ENCODE data around the gene PLK2.

The PLK2 gene

DNA sequence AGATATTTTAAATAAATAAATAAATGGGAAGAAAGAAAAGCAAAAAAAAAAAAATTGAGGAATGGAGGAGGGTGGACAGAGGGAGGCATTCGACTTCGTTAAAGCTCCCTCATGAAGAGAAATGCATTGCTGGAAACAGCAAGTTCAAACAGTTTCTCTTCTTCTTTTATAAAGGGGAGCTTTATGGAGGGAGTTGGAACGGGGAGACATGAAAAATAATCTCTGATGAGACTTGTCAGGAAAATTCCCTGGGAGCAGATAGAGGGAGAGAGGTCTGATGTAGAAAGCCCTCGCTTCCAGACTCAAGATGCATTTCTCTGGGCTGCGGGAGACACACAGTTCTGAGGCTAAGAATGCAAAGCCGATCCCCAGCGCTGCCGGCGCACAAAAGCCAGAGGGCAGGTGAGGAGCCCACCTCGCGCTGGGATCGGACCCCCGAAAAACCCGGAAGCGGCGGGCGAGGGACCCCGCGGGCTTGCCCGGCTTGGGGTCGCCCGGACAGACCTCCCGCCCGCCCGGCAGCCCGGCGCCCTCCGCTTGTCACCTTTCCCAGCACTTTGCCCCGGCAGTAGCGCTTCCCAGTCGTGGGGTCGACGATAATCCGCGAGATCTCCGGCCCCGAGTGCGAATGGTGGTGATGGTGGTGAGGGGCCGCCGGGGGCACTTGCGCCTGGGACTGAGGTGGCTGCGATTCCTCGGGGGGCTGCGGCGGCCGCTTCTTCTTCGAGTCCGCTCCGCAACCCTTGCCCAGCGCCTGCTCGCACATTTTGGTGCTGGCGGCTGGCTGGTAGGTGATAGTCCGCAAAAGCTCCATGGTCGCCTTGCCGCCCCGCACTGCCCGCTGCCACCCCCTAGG is 512 bp downstream of the PLK2 start:
- no peak overlapping the region for H3K27ac ChIP-seq (ENCODE audit: low read length)
- TF ChIP-seq EZH2phosphoT487 (IDR thresholded peaks at IDR 0.05; ENCODE audit: low read depth): no peak
- H2AFZ ChIP-seq (ENCODE audit: low read depth, low read length): no peak overlapping the region
- no peaks in the 10 kb centered on the region for H3K9me3 ChIP-seq (ENCODE audit: insufficient read depth, low read length)
- no peaks in the 10 kb centered on the region for H3K79me2 ChIP-seq (ENCODE audit: low read length)
- peaks cover 13% of the 10 kb centered on the region for H3K4me1 ChIP-seq (ENCODE audit: low read length)
- H4K20me1 ChIP-seq (ENCODE audit: insufficient read depth, low read length): no peaks in the 10 kb centered on the region
- H3K4me3 ChIP-seq (ENCODE audit: low read length): no peak overlapping the region
- no peak overlapping the region for H3K4me2 ChIP-seq (ENCODE audit: low read length)
- H3K9ac ChIP-seq (ENCODE audit: low read length): no peak overlapping the region
- no peaks in the 10 kb centered on the region for H3K36me3 ChIP-seq (replicated peaks; ENCODE audit: low read depth, low read length)
- H3K27me3 ChIP-seq (ENCODE audit: low read depth, low read length): no peaks in the 10 kb centered on the region

DNA sequence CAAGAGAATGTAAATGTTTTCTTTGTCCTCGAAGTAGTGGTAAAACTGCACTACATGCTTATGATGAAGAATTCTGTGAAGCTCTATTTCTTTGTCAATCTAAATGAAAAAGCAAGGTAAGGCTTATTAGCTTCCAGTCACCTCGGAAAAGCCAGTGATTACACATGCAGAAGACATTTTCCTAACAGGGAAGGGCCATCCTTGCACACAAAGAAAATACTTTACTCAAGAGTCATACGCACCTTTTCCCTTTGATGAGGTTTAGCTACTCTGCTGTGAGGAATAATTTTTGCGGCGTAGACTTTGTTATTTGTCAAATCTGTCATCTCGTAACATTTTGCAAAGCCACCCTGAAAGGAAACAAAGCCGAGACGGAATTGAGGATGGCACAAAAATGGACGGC is 1.1 kb downstream of the PLK2 start:
- Histone ChIP-seq H4K20me1 (ENCODE audit: insufficient read depth, low read length) (no peaks in the 10 kb centered on the region), H3K4me3 (ENCODE audit: low read length) (no peak overlapping the region), H3K4me1 (ENCODE audit: low read length) (peaks cover 13% of the 10 kb centered on the region), H3K79me2 (ENCODE audit: low read length) (no peaks in the 10 kb centered on the region), H3K9me3 (ENCODE audit: insufficient read depth, low read length) (no peaks in the 10 kb centered on the region), H3K27me3 (ENCODE audit: low read depth, low read length) (no peaks in the 10 kb centered on the region), H3K27ac (ENCODE audit: low read length) (no peak overlapping the region), H2AFZ (ENCODE audit: low read depth, low read length) (no peak overlapping the region), H3K36me3 (replicated peaks; ENCODE audit: low read depth, low read length) (no peaks in the 10 kb centered on the region), H3K9ac (ENCODE audit: low read length) (no peak overlapping the region), H3K4me2 (ENCODE audit: low read length) (no peak overlapping the region)
- TF ChIP-seq, protein P1, sequence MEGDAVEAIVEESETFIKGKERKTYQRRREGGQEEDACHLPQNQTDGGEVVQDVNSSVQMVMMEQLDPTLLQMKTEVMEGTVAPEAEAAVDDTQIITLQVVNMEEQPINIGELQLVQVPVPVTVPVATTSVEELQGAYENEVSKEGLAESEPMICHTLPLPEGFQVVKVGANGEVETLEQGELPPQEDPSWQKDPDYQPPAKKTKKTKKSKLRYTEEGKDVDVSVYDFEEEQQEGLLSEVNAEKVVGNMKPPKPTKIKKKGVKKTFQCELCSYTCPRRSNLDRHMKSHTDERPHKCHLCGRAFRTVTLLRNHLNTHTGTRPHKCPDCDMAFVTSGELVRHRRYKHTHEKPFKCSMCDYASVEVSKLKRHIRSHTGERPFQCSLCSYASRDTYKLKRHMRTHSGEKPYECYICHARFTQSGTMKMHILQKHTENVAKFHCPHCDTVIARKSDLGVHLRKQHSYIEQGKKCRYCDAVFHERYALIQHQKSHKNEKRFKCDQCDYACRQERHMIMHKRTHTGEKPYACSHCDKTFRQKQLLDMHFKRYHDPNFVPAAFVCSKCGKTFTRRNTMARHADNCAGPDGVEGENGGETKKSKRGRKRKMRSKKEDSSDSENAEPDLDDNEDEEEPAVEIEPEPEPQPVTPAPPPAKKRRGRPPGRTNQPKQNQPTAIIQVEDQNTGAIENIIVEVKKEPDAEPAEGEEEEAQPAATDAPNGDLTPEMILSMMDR (IDR thresholded peaks at IDR 0.05; ENCODE audit: low read depth, low read length): no peak
- TF ChIP-seq EZH2phosphoT487 (IDR thresholded peaks at IDR 0.05; ENCODE audit: low read depth): no peak

DNA sequence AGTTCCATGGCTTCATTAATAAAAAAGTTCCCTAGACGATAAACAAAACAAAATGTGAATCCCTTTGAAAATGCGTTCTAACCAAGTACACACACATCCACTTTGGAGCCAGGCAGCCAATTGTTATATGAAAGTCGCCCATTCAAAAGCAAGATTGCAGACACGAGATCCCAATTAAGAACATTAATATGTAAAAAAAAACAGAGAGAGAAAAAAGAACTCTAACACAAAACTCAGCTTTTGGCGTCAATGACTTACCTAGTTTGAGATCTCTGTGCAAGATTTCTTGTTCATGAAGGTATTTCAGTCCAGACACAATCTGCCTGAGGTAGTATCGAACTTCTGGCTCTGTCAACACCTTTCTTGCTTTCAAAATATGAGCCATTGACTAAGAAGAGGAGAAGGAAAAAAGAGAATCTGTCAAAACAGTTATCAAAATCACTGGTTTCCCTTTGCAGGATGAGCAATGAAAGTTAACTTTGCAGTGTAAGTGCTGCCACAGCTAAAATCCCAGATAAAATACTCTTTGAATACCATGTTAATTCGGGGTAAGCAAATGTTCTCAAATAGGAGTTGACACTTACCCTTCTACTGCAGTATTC is 1.6 kb downstream of the PLK2 start:
- H3K27me3 ChIP-seq (ENCODE audit: low read depth, low read length): no peaks in the 10 kb centered on the region
- TF ChIP-seq, protein P1 (IDR thresholded peaks at IDR 0.05; ENCODE audit: low read depth, low read length): no peak
- no peak for TF ChIP-seq EZH2phosphoT487 (IDR thresholded peaks at IDR 0.05; ENCODE audit: low read depth)
- H3K4me3 ChIP-seq (ENCODE audit: low read length): no peak overlapping the region
- H3K4me1 ChIP-seq (ENCODE audit: low read length): peaks cover 13% of the 10 kb centered on the region
- no peak overlapping the region for H3K9ac ChIP-seq (ENCODE audit: low read length)
- no peak overlapping the region for H3K4me2 ChIP-seq (ENCODE audit: low read length)
- H4K20me1 ChIP-seq (ENCODE audit: insufficient read depth, low read length): no peaks in the 10 kb centered on the region
- no peaks in the 10 kb centered on the region for H3K79me2 ChIP-seq (ENCODE audit: low read length)
- H3K36me3 ChIP-seq (replicated peaks; ENCODE audit: low read depth, low read length): no peaks in the 10 kb centered on the region
- no peak overlapping the region for H3K27ac ChIP-seq (ENCODE audit: low read length)
- H3K9me3 ChIP-seq (ENCODE audit: insufficient read depth, low read length): no peaks in the 10 kb centered on the region
- no peak overlapping the region for H2AFZ ChIP-seq (ENCODE audit: low read depth, low read length)

DNA sequence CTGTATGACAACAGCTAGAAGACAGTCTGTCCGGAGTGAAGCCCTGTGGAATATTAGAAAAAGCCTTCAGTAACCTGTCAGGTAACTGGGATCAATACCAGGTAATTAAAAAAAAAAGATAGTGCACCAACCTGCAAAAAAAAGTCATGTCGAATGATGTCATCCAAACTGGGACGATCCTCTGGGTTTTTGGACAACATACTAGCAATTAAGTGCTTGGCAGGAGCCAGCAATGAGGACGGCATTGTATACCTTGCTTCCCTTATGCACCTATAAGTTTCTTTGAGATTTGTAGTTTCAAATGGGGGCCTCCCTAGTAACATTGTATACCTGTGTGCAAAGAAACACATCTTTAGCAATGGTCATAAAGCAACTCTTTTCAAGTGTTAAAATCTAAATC is 2.8 kb downstream of the PLK2 start:
- Histone ChIP-seq H4K20me1 (ENCODE audit: insufficient read depth, low read length) (no peaks in the 10 kb centered on the region), H3K9me3 (ENCODE audit: insufficient read depth, low read length) (no peaks in the 10 kb centered on the region), H3K9ac (ENCODE audit: low read length) (no peak overlapping the region), H3K79me2 (ENCODE audit: low read length) (no peaks in the 10 kb centered on the region), H3K36me3 (replicated peaks; ENCODE audit: low read depth, low read length) (no peaks in the 10 kb centered on the region), H2AFZ (ENCODE audit: low read depth, low read length) (no peak overlapping the region), H3K4me2 (ENCODE audit: low read length) (no peak overlapping the region), H3K4me3 (ENCODE audit: low read length) (no peak overlapping the region), H3K4me1 (ENCODE audit: low read length) (peaks cover 8% of the 10 kb centered on the region; the same call in 1 of the 2 replicates), H3K27ac (ENCODE audit: low read length) (no peak overlapping the region), H3K27me3 (ENCODE audit: low read depth, low read length) (no peaks in the 10 kb centered on the region)
- TF ChIP-seq EZH2phosphoT487 (IDR thresholded peaks at IDR 0.05; ENCODE audit: low read depth): no peak
- TF ChIP-seq, protein P1 (IDR thresholded peaks at IDR 0.05; ENCODE audit: low read depth, low read length): no peak
